ENCODE data around the gene BNC1. TPM values are rescaled to one million over a fixed set of nuclear protein-coding genes. Genes with fewer than 3 reads are reported as not detected.

Gene BNC1
- polyA plus RNA-seq, 1 of the 3 experiments (the other 2 are of a cell fraction): not detected

GRCh38 chr15:83207660-83208366 is 76.7 kb downstream of the BNC1 start, which contains the start of gene HDGFL3 (continued):
- TF ChIP-seq RAD21 (IDR thresholded peaks at IDR 0.05; ENCODE audit: low read length) (peak; percentile 56), MXI1 (IDR thresholded peaks at IDR 0.05; ENCODE audit: low read depth, low read length) (peak; percentile 38; the same call in 1 of the 2 replicates), ZBTB33 (IDR thresholded peaks at IDR 0.05; ENCODE audit: borderline replicate concordance, low read depth) (no peak), TAF1 (IDR thresholded peaks at IDR 0.05; ENCODE audit: borderline replicate concordance, low read depth, low read length) (no peak), MAX (IDR thresholded peaks at IDR 0.05; ENCODE audit: low read depth) (no peak), FOXJ3 (CRISPR knock-in tag; IDR thresholded peaks at IDR 0.05) (no peak)

GRCh38 chr15:83207009-83207659 is 77.3 kb downstream of the BNC1 start:
- Histone ChIP-seq H2AFZ (ENCODE audit: low read depth) (peak overlapping the region; percentile 34; the same call in 1 of the 2 replicates), H3K4me2 (peak overlapping the region; percentile 82), H3K9me3 (no peaks in the 10 kb centered on the region), H3K79me2 (ENCODE audit: insufficient read depth) (peaks cover 48% of the 10 kb centered on the region), H3K36me3 (replicated peaks in 1 of 2; ENCODE audit: control insufficient read depth in 1 of 2, insufficient read depth in 2 of 2, low read length in 1 of 2) (no peaks in the 10 kb centered on the region), H3K27me3 (ENCODE audit: insufficient read depth) (no peaks in the 10 kb centered on the region), H3K9ac (peak overlapping the region; percentile 83), H3K4me3 (ENCODE audit: low read depth in 2 of 2, low read length in 1 of 2) (peak overlapping the region; percentile 66 to 86), H4K20me1 (ENCODE audit: insufficient read depth) (peaks cover 14% of the 10 kb centered on the region), H3F3A (replicated peaks; ENCODE audit: insufficient read depth) (peaks cover 35% of the 10 kb centered on the region), H3K27ac (ENCODE audit: low read depth in 2 of 2, low read length in 1 of 2) (peak overlapping the region; percentile 77 to 93), H3K4me1 (ENCODE audit: control insufficient read depth in 1 of 2, insufficient read depth in 2 of 2, low read depth in 1 of 2, low read length in 1 of 2) (peaks cover 0 to 30% of the 10 kb centered on the region in 2 experiments; a peak in 2 of 4 replicates), H3K9me2 (no peaks in the 10 kb centered on the region)
- TF ChIP-seq TAF1 (IDR thresholded peaks at IDR 0.05; ENCODE audit: borderline replicate concordance, low read depth, low read length) (peak; percentile 32; the same call in 1 of the 2 replicates), MXI1 (IDR thresholded peaks at IDR 0.05; ENCODE audit: low read depth, low read length) (peak; percentile 33; the same call in 1 of the 2 replicates), USF2 (IDR thresholded peaks at IDR 0.05; ENCODE audit: borderline replicate concordance, low read depth, low read length) (no peak), YY1 (IDR thresholded peaks at IDR 0.05; ENCODE audit: low read depth) (0 out of 2 replicates have a peak, but pooled peaks have one; percentile 68)
- ChIA-PET POLR2A (interaction anchor here (0.9 to 1.6 kb wide), 2 partner anchors 194 to 195 kb away, joined by 3 read pairs; no protein-coding TSS in a partner anchor), CTCF (interaction anchor here (2.3 to 6.1 kb wide), 2 partner anchors 41 to 196 kb away, joined by 10 to 24 read pairs; partner anchors contain the start of gene C15orf40)
- DNase-seq: peak; percentile 87
- 1% methylated on average over 15 of the region's 93 CpGs for WGBS (ENCODE audit: low lambda C conversion rate)

Data from SK-N-SH (cell line).